Liver (tissue), 9 donors: Measurements from ENCODE around the gene ATXN10. TPM values are rescaled to one million over a fixed set of nuclear protein-coding genes. Genes with fewer than 3 reads are reported as not detected.

Experiments used
- DNase-seq: peaks from one replicate; pipeline ENCODE4 v3.0.0-alpha.2; 2017; ENCODE audit warnings: low spot score
- H3K27ac ChIP-seq, 2 donors: one replicate each; pipeline ENCODE4 v1.7.0; 2013; ENCODE audit warnings: inconsistent platforms in 2 of 2, low read length in 2 of 2, control low read depth in 1 of 2, low read depth in 1 of 2, mild to moderate bottlenecking in 1 of 2
- H3K27me3 ChIP-seq, 4 donors: one replicate each; pipeline versions ENCODE4 v1.6.1 to v1.7.0; 2013; ENCODE audit warnings: low read length in 3 of 4, inconsistent platforms in 1 of 4, mild to moderate bottlenecking in 1 of 4, moderate library complexity in 1 of 4; ENCODE audit not compliant: control insufficient read depth in 4 of 4, insufficient read depth in 4 of 4
- H3K36me3 ChIP-seq, 4 donors: one replicate each; pipeline versions ENCODE4 v1.6.1 to v1.7.0; 2013; ENCODE audit warnings: low read length in 3 of 4, mild to moderate bottlenecking in 3 of 4, low read depth in 1 of 4, moderate library complexity in 1 of 4; ENCODE audit not compliant: control insufficient read depth in 4 of 4, insufficient read depth in 3 of 4
- H3K4me1 ChIP-seq, 4 donors: one replicate each; pipeline versions ENCODE4 v1.6.1 to v1.7.0; 2013; ENCODE audit warnings: low read length in 3 of 4, mild to moderate bottlenecking in 3 of 4, moderate library complexity in 1 of 4; ENCODE audit not compliant: control insufficient read depth in 4 of 4, insufficient read depth in 4 of 4
- H3K4me3 ChIP-seq, 3 donors: one replicate each; pipeline versions ENCODE4 v1.6.1 to v1.7.0; 2013; ENCODE audit warnings: low read length in 3 of 3, control low read depth in 1 of 3, low read depth in 1 of 3, mild to moderate bottlenecking in 1 of 3
- H3K9ac ChIP-seq, 2 donors: one replicate each; pipeline ENCODE4 v1.7.0; 2013; ENCODE audit warnings: low read length in 2 of 2, mild to moderate bottlenecking in 2 of 2, moderate library complexity in 2 of 2, control low read depth in 1 of 2, low read depth in 1 of 2
- H3K9me3 ChIP-seq, 4 donors: one replicate each; pipeline versions ENCODE4 v1.6.1 to v1.7.0; 2013; ENCODE audit warnings: low read length in 3 of 4; ENCODE audit not compliant: control insufficient read depth in 4 of 4
- ATF3 ChIP-seq: IDR thresholded peaks from 2 replicates; pipeline ENCODE4 v1.6.1; 2016; ENCODE audit warnings: antibody characterized with exemption
- CTCF ChIP-seq: fragments of 150-350 bp; IDR thresholded peaks from 2 replicates; pipeline ENCODE4 v1.5.1; 2017; ENCODE audit warnings: improper control_type of control experiment, low read depth, low read length; ENCODE audit not compliant: missing input control
- EGR1 ChIP-seq, 2 donors: IDR thresholded peaks; 2 replicates each; pipeline ENCODE4 v1.6.1; 2016 to 2018; ENCODE audit warnings: antibody characterized with exemption in 2 of 2, low read depth in 2 of 2
- FOXA1 ChIP-seq: IDR thresholded peaks from 2 replicates; pipeline ENCODE4 v1.6.1; 2016; ENCODE audit warnings: antibody characterized with exemption
- FOXA2 ChIP-seq: IDR thresholded peaks from 2 replicates; pipeline ENCODE4 v1.6.1; 2016; ENCODE audit warnings: antibody characterized with exemption
- GABPA ChIP-seq, 2 donors: IDR thresholded peaks in 1 of 2; conservative IDR thresholded peaks in 1 of 2; 2 replicates each; pipeline ENCODE4 v1.6.1; 2016; ENCODE audit warnings: antibody characterized with exemption in 2 of 2, mild to moderate bottlenecking in 1 of 2, moderate library complexity in 1 of 2
- HNF4A ChIP-seq, 2 donors: conservative IDR thresholded peaks; 2 replicates each; pipeline ENCODE4 v1.6.1; 2016; ENCODE audit warnings: antibody characterized with exemption in 2 of 2, mild to moderate bottlenecking in 2 of 2
- HNF4G ChIP-seq: IDR thresholded peaks from 2 replicates; pipeline ENCODE4 v1.6.1; 2016; ENCODE audit warnings: antibody characterized with exemption
- JUND ChIP-seq, 2 donors: IDR thresholded peaks; 2 replicates each; pipeline ENCODE4 v1.6.1; 2016; ENCODE audit warnings: antibody characterized with exemption in 2 of 2
- MAX ChIP-seq: IDR thresholded peaks from 2 replicates; pipeline ENCODE4 v1.6.1; 2016; ENCODE audit warnings: antibody characterized with exemption
- NR2F2 ChIP-seq: IDR thresholded peaks from 2 replicates; pipeline ENCODE4 v1.6.1; 2016; ENCODE audit warnings: antibody characterized with exemption
- RAD21 ChIP-seq, 2 donors: IDR thresholded peaks; 2 replicates each; pipeline ENCODE4 v1.6.1; 2016; ENCODE audit warnings: antibody characterized with exemption in 2 of 2, mild to moderate bottlenecking in 2 of 2
- REST ChIP-seq: IDR thresholded peaks from 2 replicates; pipeline ENCODE4 v1.6.1; 2016; ENCODE audit warnings: antibody characterized with exemption, mild to moderate bottlenecking
- RXRA ChIP-seq, 2 donors: IDR thresholded peaks; 2 replicates each; pipeline ENCODE4 v1.6.1; 2017 to 2018; ENCODE audit warnings: antibody characterized with exemption in 2 of 2, mild to moderate bottlenecking in 1 of 2
- SP1 ChIP-seq: IDR thresholded peaks from 2 replicates; pipeline ENCODE4 v1.6.1; 2018; ENCODE audit warnings: antibody characterized with exemption, mild to moderate bottlenecking
- TAF1 ChIP-seq: conservative IDR thresholded peaks from 2 replicates; pipeline ENCODE4 v1.6.1; 2016; ENCODE audit warnings: antibody characterized with exemption, mild to moderate bottlenecking
- YY1 ChIP-seq: IDR thresholded peaks from 2 replicates; pipeline ENCODE4 v1.6.1; 2016; ENCODE audit warnings: antibody characterized with exemption, mild to moderate bottlenecking
- ZBTB33 ChIP-seq: IDR thresholded peaks from 2 replicates; pipeline ENCODE4 v1.6.1; 2016; ENCODE audit warnings: antibody characterized with exemption
- WGBS: extraction: QIAGEN DNeasy Blood & Tissue Kit; methylation state at CpG from one replicate; pipeline ENCODE4 v1.1.7; 2013; 5-methylcytosine and 5-hydroxymethylcytosine counted together
- polyA plus RNA-seq, 2 donors: library from polyadenylated mRNA; stranded (reverse) in 1 of 2; unstranded in 1 of 2; fragments of 200-250 nt in 1 of 2; fragments of >200 nt in 1 of 2; fragmentation: Nextera tagmentation in 1 of 2; extraction: Ambion mirVana in 1 of 2; gene quantifications; one replicate each; pipeline versions ENCODE4 v1.2.1 to v1.2.3, GENCODE V29; 2013 to 2015
- total RNA-seq, 2 donors: library from RNA; depleted of rRNA; stranded (reverse); fragments of >200 nt; gene quantifications; one replicate each; pipeline ENCODE4 v1.2.3, GENCODE V29; 2014
- donor health status: healthy.
- donor health status: healthy.
- donor health status: healthy.
- donor health status: healthy.
- donor health status: healthy.

Gene ATXN10
- total and polyA plus RNA-seq, 4 donors: 34.9 to 100 (median 69.7) TPM

- Histone ChIP-seq H3K27ac (no peak overlapping the region), H3K36me3 (no peaks in the 10 kb centered on the region), H3K27me3 (no peaks in the 10 kb centered on the region), H3K9me3 (no peaks in the 10 kb centered on the region), H3K9ac (peak overlapping the region in 1 of 2 donors; percentile 63), H3K4me1 (peaks cover 4 to 31% (median 15%) of the 10 kb centered on the region in 4 donors), H3K4me3 (peak overlapping the region in 1 of 3 donors; percentile 72)
- WGBS: 87% methylated on average over 10 of the region's 10 CpGs
- TF ChIP-seq MAX: no peak
- TF ChIP-seq RXRA (IDR thresholded peaks at IDR 0.05): no peak
- TF ChIP-seq EGR1 (IDR thresholded peaks at IDR 0.05; ENCODE audit: low read depth in 2 of 2): no peak
- TF ChIP-seq HNF4G: no peak
- no peak for TF ChIP-seq TAF1
- no peak for TF ChIP-seq RAD21 (IDR thresholded peaks at IDR 0.05)
- no peak for TF ChIP-seq CTCF
- TF ChIP-seq JUND (IDR thresholded peaks at IDR 0.05): no peak
- no peak for TF ChIP-seq YY1
- TF ChIP-seq ZBTB33: no peak
- no peak for TF ChIP-seq ATF3
- no peak for TF ChIP-seq FOXA2
- no peak for TF ChIP-seq SP1
- TF ChIP-seq NR2F2: no peak
- no peak for TF ChIP-seq FOXA1
- TF ChIP-seq HNF4A (conservative IDR thresholded peaks at IDR 0.05): no peak
- TF ChIP-seq REST: no peak
- TF ChIP-seq GABPA (IDR thresholded peaks at IDR 0.05 in 1 of 2, conservative IDR thresholded peaks at IDR 0.05 in 1 of 2): no peak
- DNase-seq: no peak
Observed at GRCh38 chr22:45673482-45674175, 2.0 kb downstream of the ATXN10 start.
